Measurements from ENCODE around the gene RETSAT.
"Not testable (repeated sequence)": the region's sequence is repeated elsewhere in the genome, so short reads cannot be mapped to it uniquely, and the experiment has no call there.

The RETSAT gene

DNA sequence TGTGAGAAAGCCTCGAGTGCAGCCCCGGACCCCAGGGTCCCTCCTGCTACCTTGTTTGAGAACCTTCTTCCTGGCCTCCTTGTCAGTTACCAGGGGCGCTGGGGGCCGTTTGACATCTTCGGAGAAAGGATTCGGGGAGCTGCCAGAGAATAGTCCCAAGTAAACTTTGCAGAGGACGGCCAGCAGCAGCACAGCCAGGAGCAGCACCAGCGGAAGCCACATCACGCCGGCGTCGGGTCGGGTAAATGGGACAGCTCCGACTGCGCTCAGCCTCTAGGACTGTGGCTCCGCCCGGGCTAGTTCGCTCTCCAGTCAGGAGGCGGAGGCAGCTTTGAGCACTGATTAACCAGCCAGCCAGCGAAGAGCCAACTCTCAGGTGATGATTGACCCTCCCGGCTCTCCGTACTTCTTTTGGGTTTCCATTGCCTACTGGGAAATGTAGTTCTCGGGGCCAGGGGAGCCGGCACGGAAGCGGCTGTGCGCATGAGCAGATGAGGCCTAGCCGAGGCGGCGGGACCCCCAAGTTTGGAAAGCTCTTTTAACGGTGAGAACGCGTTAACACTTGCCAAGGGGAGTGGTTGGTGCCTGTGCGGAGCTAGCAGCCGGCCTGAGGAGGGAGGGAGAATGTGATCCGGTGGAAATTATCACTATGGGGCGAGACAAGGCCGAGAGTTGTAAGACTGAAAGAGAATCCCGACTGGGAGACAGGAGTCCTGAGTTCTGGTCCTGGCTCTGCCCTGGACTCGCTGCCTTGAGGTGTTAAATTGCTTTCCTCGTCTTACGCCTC, at the start of gene RETSAT, which contains the start of gene ELMOD3:
Gene RETSAT (minus strand): TSS at position 243 of the 787 bp plus-strand sequence. CDS start 21 bp downstream, at position 222.
Gene ELMOD3 (plus strand): TSS at position 484 of the 787 bp plus-strand sequence. CDS start 2,430 bp downstream, outside the sequence.
- peak; percentile 99 for DNase-seq

DNA sequence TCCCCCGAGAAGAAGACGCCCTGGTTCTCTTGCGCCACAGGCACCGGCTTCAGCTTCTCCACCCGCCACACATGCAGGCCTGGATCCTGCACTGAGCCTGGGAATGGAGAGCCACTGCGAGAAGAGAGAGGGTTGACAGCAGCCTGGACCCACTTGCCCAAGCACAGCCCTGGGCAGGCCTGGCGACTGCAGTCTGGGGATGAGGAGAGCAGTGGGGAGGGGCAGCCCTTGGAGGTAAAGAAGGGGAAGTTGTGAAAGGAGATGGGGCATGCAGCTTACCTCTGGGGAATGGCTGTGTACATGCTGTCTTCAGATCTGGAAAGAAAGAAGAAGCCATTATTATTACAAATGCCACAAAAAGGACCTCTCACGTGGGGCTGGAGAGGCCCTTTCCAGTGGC, 47.5 kb upstream of the RETSAT start:
- no peak for DNase-seq

DNA sequence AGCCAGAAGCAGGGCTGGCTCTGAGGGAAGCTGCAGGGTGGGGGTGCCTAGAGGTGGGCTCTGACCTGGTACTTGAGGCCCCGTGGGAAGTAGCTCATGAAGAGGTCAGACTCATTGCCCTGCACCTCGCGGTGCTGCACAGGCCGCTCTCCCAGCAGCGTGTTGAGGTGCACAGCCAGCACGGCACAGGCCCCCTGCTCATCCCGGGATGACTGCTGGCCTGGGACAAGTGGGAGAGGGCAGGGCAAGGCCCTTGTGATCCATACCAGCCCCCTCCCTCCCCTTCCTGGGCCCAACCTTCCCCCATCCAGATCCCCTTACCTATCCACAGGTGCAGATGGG, 47.1 kb upstream of the RETSAT start:
- no peak for DNase-seq

GRCh38 chr2:85400541-85401463, 46.5 kb upstream of the RETSAT start:
- no peak for DNase-seq

- DNase-seq, result no peak
These were observed 45.7 kb upstream of the RETSAT start for GRCh38 chr2:85400023-85400422.

DNA sequence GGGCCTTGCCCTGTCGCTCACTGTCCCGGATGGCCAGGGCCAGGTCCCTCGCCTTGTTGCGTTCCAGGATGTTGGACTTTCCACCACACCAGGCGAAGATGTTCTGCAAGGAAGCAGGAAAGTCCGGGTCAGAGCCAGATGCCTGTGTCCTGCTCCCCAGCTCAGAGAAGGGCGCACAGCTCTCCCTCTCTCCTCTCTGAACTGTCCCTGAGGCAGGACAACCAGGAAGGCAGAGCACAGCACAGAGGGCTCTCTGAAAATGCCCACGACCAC, 44.8 kb upstream of the RETSAT start:
- no peak for DNase-seq

GRCh38 chr2:85398426-85399182, 44.3 kb upstream of the RETSAT start:
- DNase-seq, result no peak

DNA sequence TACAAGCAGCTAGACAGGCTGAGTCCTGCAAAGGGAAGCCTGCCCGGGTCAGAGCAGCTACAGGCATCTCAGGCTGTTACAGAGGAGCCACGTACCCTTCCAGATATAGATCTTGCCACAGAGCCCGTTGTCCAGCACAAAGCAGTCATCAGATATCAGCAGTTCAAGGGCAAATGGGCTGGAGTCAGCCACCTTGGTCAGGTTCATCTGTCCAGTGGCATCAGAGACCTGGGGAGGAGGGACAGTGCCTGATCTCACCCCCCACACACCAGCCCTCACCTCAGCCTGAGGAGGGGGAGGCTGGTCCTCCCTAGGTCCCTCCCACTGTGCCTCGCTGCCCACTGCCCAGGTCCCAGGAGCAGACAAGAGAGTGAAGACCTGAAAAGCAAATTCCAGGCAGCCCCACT, 43.6 kb upstream of the RETSAT start:
- no peak for DNase-seq

DNA sequence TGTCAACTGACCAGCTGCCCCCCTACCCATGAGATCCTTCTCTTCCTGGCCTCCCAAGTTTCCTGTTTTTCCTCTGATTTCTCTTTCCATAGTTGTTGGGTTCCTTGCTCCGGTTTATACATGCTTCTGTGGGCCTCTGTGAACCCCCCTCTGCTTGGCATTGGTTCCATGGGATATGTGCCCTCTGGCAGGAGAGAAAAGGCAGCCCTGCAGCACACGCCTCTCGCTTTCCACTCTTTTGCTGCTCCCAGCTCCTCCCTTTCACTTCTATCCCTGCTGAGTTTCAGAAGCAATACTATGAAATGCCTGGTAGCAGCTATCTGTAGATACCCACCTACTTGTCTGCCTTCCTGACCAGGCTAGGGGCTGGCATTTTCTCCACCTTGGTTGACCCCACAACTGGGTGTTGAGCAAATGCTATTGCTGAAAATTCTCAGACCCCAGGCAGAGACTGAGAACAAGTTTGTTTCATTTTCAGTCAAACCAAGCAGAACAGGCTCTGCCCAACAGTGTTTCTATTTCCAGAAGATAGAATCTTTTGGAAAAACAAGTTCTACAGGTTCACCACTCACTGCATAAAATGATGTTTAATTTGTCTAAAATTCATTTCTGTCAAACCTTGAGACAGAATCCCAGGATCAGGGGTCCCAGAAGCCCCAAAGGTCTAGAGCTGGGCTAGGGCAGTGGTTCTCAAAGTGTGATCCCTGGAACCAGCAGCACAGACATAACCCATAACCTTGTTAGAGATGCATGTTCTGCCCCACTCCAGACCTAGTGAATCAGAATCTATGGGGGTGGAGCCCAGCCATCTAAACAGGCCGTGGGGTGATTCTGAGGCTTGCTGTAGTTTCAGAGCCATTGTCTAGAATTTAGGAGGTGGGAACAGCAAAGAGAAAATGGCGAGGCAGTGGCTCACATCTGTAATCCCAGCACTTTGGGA, 42.5 kb upstream of the RETSAT start:
- DNase-seq, result no peak

DNA sequence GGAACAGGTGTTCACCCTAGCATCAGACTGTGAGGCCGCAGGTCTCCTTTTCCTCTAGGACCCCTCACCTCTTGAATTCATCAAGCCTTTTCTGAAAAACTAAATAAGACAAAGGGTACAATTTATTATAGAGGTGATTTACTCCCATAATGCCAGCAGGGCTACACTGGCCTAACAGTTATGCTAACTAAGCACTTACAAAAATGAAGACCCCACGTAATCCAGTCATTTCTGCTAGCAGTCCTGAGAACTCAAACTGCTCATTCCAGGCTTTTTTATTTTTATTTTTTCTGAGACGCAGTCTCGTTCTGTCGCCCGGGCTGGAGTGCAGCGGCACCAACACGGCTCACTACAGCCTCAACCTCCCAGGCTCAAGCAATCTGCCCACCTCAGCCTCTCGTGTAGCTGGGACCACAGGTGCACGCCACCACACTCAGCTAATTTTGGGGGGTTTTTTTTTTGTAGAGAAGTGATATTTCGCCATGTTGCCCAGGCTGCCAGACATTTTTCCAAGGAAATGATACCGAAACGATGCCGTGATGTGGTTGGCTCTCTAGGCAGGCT, 41.7 kb upstream of the RETSAT start:
- DNase-seq, result no peak

DNA sequence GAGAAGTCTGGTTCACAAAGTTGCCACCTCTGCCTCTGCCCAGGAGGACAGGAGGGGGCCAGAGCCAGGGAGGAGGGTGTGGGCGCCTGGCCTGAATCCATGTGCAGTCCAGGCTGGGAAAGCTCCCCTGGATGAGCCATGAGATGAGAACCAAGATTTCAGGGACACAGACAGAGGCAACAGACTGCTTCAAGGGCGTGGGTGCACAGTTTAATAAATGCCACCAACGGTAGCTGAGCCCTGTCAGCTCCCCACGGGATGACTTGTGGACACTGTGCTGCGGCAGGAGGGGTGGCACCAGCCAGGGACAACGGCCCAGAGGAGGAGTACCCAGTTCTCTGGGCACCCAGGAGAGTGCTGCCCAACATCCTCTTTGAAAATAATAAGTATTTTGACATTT, 40.6 kb upstream of the RETSAT start:
- no peak for DNase-seq

DNA sequence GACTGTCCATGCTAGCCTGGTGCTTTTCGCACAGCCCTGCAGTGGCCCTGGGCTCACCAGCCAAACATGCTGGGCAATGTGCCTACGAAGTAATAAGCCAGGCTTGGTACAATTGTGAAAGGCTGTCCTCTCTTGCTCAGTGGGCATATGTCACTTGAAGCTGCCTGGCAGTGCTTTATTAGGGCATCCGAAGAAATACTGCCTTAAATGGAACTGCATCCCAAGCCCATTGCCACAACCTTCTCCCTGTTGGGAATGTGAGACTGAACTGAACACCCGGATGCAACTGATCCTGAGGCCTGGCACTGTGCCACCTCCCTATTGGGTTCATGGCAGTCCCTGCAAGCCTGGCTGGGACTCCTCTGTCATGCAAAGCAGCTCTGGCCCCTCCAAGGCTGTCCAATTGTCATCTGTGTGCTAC, 39.9 kb upstream of the RETSAT start:
- no peak for DNase-seq

DNA sequence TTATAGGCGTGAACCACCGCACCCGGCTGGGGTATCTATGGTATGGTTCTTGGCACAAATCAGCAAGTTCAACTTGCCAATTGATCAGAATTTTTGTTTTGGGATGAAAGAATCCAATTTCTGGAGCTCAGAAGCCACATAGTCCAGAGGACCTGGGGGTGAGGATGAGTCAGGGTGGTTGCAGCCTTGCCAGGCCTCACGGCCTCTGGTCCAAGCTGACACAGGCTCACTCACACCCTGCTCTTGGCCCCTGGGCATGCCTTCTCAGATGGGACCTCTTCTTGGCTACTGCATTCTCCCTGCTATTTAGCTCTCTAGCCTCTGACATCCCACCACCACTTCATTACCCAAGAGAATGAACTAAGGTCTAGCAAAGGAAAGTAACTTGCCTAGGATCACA, 39.5 kb upstream of the RETSAT start:
- no peak for DNase-seq

DNA sequence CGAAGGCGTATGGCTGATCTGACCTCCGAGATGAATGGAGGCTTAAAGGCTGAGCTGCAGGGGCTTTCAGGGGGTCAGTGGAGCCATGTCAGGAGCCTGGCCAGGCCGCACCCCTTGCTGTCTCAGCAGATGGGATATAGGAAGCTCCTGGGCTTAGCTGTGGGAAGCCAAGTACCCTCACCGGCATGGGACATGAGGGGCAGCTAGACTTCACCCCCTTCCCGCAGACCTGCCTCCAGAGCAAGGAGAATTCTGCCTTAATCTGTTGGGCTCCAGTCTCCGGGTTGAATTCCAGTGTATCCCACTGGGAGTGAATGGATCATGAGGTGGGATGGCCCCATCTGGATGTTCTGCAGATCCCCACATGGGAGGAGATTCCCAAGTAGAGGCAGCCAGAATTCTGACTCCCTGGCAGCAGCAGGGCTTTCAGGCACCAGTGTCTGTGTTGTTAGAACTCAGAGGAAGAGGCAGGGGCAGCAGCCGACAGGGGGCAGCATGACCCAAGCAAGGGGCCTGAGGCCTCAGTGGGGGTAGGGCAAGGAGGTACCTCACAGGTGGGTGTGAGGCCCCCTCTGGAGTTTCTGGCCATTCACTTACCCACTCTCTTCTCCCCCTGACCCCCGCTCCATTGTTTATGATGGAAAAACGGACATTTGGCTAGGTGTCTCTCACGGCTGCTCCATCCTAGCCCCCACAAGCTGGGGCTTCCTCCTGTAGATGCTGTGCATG, 36.8 kb upstream of the RETSAT start:
- peak; percentile 56 for DNase-seq

- DNase-seq, result no peak
These were observed 34.7 kb upstream of the RETSAT start for GRCh38 chr2:85388878-85389538.

DNA sequence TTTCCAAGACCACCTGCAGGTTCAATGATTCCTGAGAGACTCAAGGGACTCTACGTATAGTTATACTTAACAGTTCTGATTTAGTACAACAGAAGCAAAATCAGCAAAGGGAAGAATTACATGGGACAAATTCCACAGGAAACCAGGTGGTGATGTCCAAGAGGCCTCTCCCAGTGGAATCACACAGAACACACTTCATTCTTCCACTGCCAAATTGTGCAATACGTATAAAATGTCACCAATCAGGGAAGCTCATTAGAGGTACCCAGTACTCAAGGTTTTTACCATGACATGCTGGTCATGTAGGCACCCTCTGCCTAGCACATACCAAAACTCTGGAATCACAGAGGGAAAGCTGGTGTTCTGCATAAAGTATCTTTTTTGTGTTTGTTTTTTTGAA, 33.4 kb upstream of the RETSAT start:
- no peak for DNase-seq

- no peak for DNase-seq
These were observed 31.4 kb upstream of the RETSAT start for GRCh38 chr2:85385746-85386145.

GRCh38 chr2:85383850-85384249, 29.5 kb upstream of the RETSAT start:
- DNase-seq, result no peak

DNA sequence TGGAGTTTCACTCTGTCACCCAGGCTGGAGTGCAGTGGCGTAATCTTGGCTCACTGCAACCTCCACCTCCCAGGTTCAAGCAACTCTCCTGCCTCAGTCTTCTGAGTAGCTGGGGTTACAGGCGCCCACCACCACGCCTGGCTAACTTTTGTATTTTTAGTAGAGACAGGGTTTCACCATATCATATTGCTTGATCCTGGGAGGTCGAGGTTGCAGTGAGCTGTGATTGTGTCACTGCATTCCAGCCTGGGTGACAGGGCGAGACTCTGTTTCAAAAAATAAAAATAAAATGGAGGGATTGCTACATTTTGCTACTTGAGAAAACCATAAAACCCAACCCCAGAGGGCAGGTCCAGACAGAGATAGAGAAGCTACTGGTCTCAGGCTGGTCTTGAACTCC, 28.8 kb upstream of the RETSAT start:
- DNase-seq, result not testable (repeated sequence)

- DNase-seq, result no peak
These were observed 25.7 kb upstream of the RETSAT start for GRCh38 chr2:85380048-85380447.

DNA sequence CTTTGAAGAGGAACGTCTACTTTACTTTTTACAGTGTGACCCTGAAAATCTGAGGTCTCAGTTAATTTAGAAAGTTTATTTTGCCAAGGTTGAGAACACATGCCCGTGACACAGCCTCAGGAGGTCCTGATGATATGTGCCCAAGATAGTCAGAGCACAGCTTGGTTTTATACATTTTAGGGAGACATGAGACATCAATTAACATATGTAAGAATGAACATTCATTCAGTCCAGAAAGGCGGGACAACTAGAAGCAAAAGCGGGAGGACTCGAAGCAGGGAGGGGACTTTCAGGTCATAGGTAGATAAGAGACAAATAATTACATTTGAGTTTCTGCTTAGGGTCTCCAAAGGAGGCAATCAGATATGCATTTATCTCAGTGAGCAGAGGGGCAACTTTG, 23.9 kb upstream of the RETSAT start:
- no peak for DNase-seq

Measured in right hindlimb (tissue), 1 donor.